Activated B cell treated with CpG ODN at 0.5 μM for 24 hours (primary cell): ENCODE data around the gene KMO. TPM values are rescaled to one million over a fixed set of nuclear protein-coding genes. Genes with fewer than 3 reads are reported as not detected.

ENCODE experiments used
- ATAC-seq: fragments of 200-7000 bp; cut with Tn5 transposase; one replicate; pipeline ENCODE4 v1.10.0; 2021; ENCODE audit warnings: low read depth, mild to moderate bottlenecking, moderate library complexity
- CTCF ChIA-PET: fragments of 350-600 bp; sonication (Branson Sonifier 250); formaldehyde crosslinking; loops from one replicate; lab custom pipeline; 2021; ENCODE audit warnings: antibody characterized with exemption; lab: Charles Lee
- POLR2A ChIA-PET: fragments of 350-600 bp; sonication (Branson Sonifier 250); formaldehyde crosslinking; loops from one replicate; lab custom pipeline; 2021; ENCODE audit warnings: antibody characterized with exemption; lab: Charles Lee
- DNase-seq: peaks from one replicate; pipeline ENCODE4 v3.0.0; 2022
- H3K27ac Mint-ChIP-seq: one replicate; pipeline ENCODE4 v1.8.0; 2020; ENCODE audit warnings: mixed read lengths
- H3K27me3 Mint-ChIP-seq: one replicate; pipeline ENCODE4 v1.8.0; 2021; ENCODE audit warnings: mixed read lengths
- H3K36me3 Mint-ChIP-seq: one replicate; pipeline ENCODE4 v1.8.0; 2021; ENCODE audit warnings: low read depth, mixed read lengths
- H3K4me1 Mint-ChIP-seq: one replicate; pipeline ENCODE4 v1.8.0; 2021; ENCODE audit warnings: mixed read lengths
- H3K4me3 Mint-ChIP-seq: one replicate; pipeline ENCODE4 v1.8.0; 2020; ENCODE audit warnings: mild to moderate bottlenecking, mixed read lengths
- H3K9me3 Mint-ChIP-seq: one replicate; pipeline ENCODE4 v1.8.0; 2020; ENCODE audit warnings: mixed read lengths
- intact Hi-C: fragments of 100-400 bp; cut with micrococcal nuclease; formaldehyde crosslinking; loops from one replicate; pipeline ENCODE4 v1.15.1; 2024
- total RNA-seq: library from RNA; stranded (reverse); gene quantifications from 2 replicates; pipeline ENCODE4 v1.2.3, GENCODE V29; 2022
- TF ChIP-seq, protein P1 (sequence below): fragments of 200-600 bp; IDR thresholded peaks from one replicate; pipeline ENCODE4 v1.8.0; 2022; ENCODE audit warnings: antibody characterized with exemption, mild to moderate bottlenecking

The KMO gene
- total RNA-seq, 1 donor from 2014 or later, result 53.6 TPM

GRCh38 chr1:241555526-241555925 lies 23.3 kb downstream of the KMO start:
- TF ChIP-seq, protein P1, sequence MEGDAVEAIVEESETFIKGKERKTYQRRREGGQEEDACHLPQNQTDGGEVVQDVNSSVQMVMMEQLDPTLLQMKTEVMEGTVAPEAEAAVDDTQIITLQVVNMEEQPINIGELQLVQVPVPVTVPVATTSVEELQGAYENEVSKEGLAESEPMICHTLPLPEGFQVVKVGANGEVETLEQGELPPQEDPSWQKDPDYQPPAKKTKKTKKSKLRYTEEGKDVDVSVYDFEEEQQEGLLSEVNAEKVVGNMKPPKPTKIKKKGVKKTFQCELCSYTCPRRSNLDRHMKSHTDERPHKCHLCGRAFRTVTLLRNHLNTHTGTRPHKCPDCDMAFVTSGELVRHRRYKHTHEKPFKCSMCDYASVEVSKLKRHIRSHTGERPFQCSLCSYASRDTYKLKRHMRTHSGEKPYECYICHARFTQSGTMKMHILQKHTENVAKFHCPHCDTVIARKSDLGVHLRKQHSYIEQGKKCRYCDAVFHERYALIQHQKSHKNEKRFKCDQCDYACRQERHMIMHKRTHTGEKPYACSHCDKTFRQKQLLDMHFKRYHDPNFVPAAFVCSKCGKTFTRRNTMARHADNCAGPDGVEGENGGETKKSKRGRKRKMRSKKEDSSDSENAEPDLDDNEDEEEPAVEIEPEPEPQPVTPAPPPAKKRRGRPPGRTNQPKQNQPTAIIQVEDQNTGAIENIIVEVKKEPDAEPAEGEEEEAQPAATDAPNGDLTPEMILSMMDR, result no peak
- Mint-ChIP-seq H3K27me3 (peaks cover 2% of the 10 kb centered on the region), H3K9me3 (no peaks in the 10 kb centered on the region), H3K36me3 (peaks cover 70% of the 10 kb centered on the region), H3K4me3 (no peak overlapping the region), H3K27ac (no peak overlapping the region), H3K4me1 (peaks cover 48% of the 10 kb centered on the region)
- no peak for DNase-seq
- CTCF ChIA-PET, result no interaction called here
- POLR2A ChIA-PET, result interaction anchor here (0.6 to 2.8 kb wide), 3 partner anchors 23 to 40 kb away, joined by 5 to 10 read pairs (median 8); partner anchors contain the start of gene KMO
- intact Hi-C loops, result no loop called here
- no peak for ATAC-seq

GRCh38 chr1:241557031-241557430 lies 24.9 kb downstream of the KMO start:
- Mint-ChIP-seq H3K4me3 (no peak overlapping the region), H3K27ac (peak overlapping the region; percentile 53), H3K36me3 (peaks cover 71% of the 10 kb centered on the region), H3K9me3 (no peaks in the 10 kb centered on the region), H3K27me3 (no peaks in the 10 kb centered on the region), H3K4me1 (peaks cover 33% of the 10 kb centered on the region)
- POLR2A ChIA-PET, result no interaction called here
- TF ChIP-seq, protein P1, result no peak
- ATAC-seq, result no peak
- CTCF ChIA-PET, result no interaction called here
- DNase-seq, result no peak
- intact Hi-C loops, result no loop called here

GRCh38 chr1:241557551-241558193 lies 25.5 kb downstream of the KMO start:
- H3K4me1 Mint-ChIP-seq, result peaks cover 27% of the 10 kb centered on the region
- CTCF ChIA-PET, result no interaction called here
- intact Hi-C loops, result no loop called here
- ATAC-seq, result no peak
- POLR2A ChIA-PET, result interaction anchor here (0.6 kb wide), 1 partner anchor 30 kb away, joined by 3 read pairs; no protein-coding TSS in a partner anchor
- TF ChIP-seq, protein P1, result no peak
- no peak for DNase-seq
- peak overlapping the region; percentile 53 for H3K27ac Mint-ChIP-seq
- no peak overlapping the region for H3K4me3 Mint-ChIP-seq
- no peaks in the 10 kb centered on the region for H3K9me3 Mint-ChIP-seq
- H3K27me3 Mint-ChIP-seq, result no peaks in the 10 kb centered on the region
- H3K36me3 Mint-ChIP-seq, result peaks cover 71% of the 10 kb centered on the region

GRCh38 chr1:241560146-241560848 lies 28.1 kb downstream of the KMO start:
- POLR2A ChIA-PET, result no interaction called here
- H3K27me3 Mint-ChIP-seq, result no peaks in the 10 kb centered on the region
- CTCF ChIA-PET, result no interaction called here
- no peak for ATAC-seq
- TF ChIP-seq, protein P1, result no peak
- intact Hi-C loops, result no loop called here
- DNase-seq, result no peak
- peaks cover 82% of the 10 kb centered on the region for H3K36me3 Mint-ChIP-seq
- H3K9me3 Mint-ChIP-seq, result no peaks in the 10 kb centered on the region
- H3K4me1 Mint-ChIP-seq, result peaks cover 11% of the 10 kb centered on the region
- no peak overlapping the region for H3K4me3 Mint-ChIP-seq
- H3K27ac Mint-ChIP-seq, result no peak overlapping the region

- Mint-ChIP-seq H3K36me3 (peaks cover 83% of the 10 kb centered on the region), H3K9me3 (no peaks in the 10 kb centered on the region), H3K4me3 (no peak overlapping the region), H3K4me1 (peaks cover 9% of the 10 kb centered on the region), H3K27ac (peak overlapping the region; percentile 2), H3K27me3 (no peaks in the 10 kb centered on the region)
- TF ChIP-seq, protein P1, result no peak
- ATAC-seq, result no peak
- CTCF ChIA-PET, result interaction anchor here (0.6 kb wide), 1 partner anchor 10 kb away, joined by 3 read pairs; no protein-coding TSS in a partner anchor
- intact Hi-C loops, result no loop called here
- POLR2A ChIA-PET, result no interaction called here
- no peak for DNase-seq
Observed at GRCh38 chr1:241560849-241561187, 28.6 kb downstream of the KMO start.
